ENCODE results near the gene KLHL12.
"Not testable (repeated sequence)": the region's sequence is repeated elsewhere in the genome, so short reads cannot be mapped to it uniquely, and the experiment has no call there.

Gene KLHL12

GRCh38 chr1:202945483-202945882 is 18.4 kb upstream of the KLHL12 start:
- DNase-seq = no peak

DNA sequence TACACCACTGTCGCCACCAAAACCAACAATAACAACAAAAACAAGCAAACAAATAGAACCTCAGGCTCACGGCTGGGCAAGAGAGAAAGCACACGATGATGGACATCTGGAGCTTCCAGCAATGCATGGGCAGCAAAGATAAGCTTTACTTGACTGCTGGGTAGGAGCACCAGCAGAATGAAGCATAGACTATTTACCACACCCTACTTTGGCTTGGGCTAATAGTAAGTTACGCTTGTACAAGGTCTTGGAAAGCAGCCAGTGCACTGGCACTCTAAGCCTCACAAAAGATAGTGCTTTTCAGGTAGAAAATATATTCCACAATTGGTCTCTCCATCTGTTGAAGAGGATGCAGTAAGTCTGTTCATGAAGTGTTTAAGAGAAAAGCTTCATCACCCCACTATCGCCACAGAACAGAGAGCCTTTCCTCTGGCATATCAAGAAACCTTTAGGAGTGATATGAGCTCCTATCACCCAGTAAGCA is 17.4 kb upstream of the KLHL12 start:
- DNase-seq = no peak

- no peak for DNase-seq
Observed at GRCh38 chr1:202942426-202942825, 15.4 kb upstream of the KLHL12 start.

GRCh38 chr1:202941372-202941771 is 14.3 kb upstream of the KLHL12 start:
- DNase-seq = no peak

DNA sequence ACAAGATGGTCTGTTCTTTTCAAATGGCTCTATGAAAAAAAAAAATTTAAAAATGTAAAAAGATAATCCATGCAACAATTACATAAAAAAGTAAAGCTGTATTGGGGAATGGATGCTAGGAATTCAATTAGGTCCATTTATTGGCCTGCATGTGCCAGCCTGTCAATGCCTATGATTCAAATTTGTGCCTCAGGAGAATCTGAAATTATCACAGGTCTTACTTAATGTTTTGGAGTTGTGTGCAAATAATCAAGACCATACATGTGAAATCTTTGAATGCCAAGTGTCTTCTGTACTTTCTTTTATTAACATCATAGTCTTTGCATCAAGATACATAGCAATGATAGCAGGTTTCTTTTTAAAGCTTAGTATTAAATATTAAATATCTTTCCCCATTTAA is 13.5 kb upstream of the KLHL12 start:
- no peak for DNase-seq

- DNase-seq = no peak
Observed at GRCh38 chr1:202938287-202938925, 11.4 kb upstream of the KLHL12 start.

GRCh38 chr1:202936409-202936808 is 9.4 kb upstream of the KLHL12 start:
- DNase-seq = not testable (repeated sequence)

GRCh38 chr1:202935844-202936243 is 8.8 kb upstream of the KLHL12 start:
- DNase-seq = no peak

GRCh38 chr1:202934755-202935154 is 7.7 kb upstream of the KLHL12 start:
- no peak for DNase-seq

DNA sequence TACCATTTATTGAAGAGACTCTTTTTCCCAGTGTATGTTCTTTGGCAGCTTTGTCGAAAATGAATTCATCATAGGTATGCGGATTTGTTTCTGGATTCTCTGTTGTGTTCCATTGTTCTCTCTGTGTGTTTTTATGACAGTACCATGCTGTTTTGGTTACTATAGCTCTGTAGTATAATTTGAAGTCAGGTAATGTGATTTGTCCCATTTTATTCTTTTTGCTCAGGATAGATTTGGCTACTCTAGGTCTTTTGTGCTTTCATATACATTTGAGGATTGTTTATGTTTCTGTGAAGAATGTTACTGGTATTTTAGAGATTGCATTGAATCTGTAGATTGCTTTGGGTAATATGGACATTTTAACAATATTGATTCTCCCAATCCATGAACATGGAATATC is 5.4 kb upstream of the KLHL12 start:
- DNase-seq = no peak

GRCh38 chr1:202923533-202923932 is 3.5 kb downstream of the KLHL12 start:
- no peak for DNase-seq

DNA sequence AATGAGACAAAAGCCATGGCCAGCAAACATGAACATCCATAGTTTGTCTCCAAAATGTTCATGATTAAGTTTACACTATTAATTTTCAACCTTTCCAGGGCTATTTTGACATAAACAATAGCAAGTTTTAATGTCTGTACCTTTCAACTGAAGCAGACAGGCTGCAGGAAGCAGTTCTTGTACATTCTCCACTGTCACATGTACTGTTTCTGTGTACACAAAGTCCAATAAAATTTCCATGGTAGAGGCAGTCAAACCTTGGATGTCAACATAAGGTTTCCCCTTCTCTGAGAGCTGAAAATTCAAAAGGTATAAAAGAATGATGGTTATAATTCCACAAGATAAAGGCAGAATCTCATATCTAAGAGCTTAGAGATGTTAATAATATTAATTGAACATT is 7.4 kb downstream of the KLHL12 start:
- no peak for DNase-seq

DNA sequence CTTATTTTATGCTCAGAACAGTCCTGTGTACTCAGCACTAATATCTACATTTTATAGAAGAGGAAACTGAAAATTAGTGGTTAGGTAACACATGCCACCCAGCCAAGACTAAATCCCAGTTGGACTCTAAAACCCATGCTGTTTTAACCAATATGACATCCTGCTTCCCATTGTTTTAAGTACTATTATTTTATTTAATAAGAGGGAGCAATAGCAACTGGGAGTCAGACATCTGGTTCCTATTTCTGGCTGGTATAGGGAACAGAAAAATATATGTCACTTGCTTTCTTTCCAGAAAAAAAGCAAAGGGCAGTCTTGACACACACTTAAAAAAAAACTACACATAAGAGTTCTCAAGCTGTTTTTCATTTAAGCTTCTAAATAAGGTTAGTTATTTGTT is 11.9 kb downstream of the KLHL12 start:
- DNase-seq = no peak

GRCh38 chr1:202912476-202912875 is 14.6 kb downstream of the KLHL12 start:
- DNase-seq = not testable (repeated sequence)

- no peak for DNase-seq
Observed at GRCh38 chr1:202909494-202909893, 17.5 kb downstream of the KLHL12 start.

DNA sequence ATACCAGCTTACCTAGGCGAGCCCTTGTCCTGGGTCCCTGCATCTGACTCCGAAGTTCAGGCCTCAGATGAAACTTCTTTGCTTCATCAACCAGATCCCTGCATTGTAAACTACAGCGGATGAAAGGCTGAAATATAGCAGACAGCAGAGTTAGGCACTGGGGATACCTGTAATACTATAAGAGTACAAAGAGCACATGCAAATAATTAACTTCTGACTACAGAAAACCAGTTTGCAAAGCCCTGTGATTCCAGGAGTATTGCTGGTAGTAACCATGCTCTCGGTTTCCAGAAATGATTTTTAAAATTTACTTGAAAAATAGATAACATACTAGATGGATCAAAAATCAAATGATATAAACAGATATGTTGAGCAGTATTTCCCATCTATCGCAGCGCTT is 18.0 kb downstream of the KLHL12 start:
- DNase-seq = no peak

GRCh38 chr1:202905331-202905730 is 21.7 kb downstream of the KLHL12 start:
- no peak for DNase-seq

- DNase-seq = not testable (repeated sequence)
Observed at GRCh38 chr1:202903808-202904207, 23.2 kb downstream of the KLHL12 start.

- DNase-seq = no peak
Observed at GRCh38 chr1:202901555-202901954, 25.5 kb downstream of the KLHL12 start.

- no peak for DNase-seq
Observed at GRCh38 chr1:202892501-202892900, 34.5 kb downstream of the KLHL12 start.

DNA sequence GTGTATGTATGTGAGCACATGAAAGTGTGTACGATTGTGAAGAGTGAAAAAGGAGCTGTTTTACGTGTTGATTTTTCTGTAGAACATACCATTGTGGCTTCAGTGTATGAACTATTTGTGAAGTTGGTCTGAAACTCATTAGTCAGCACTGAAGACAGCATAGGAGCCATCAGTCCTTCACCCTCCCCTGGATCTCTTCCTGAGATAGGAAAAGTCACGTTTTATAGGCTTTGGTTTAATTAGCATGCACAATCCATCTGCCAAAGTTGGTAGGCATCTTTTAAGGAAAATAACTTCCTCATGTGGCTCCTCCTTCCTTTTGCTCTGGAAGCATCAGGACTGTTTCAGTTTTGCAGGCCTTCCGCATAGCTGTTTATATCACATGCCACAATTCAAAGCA is 36.6 kb downstream of the KLHL12 start:
- DNase-seq = no peak

DNA sequence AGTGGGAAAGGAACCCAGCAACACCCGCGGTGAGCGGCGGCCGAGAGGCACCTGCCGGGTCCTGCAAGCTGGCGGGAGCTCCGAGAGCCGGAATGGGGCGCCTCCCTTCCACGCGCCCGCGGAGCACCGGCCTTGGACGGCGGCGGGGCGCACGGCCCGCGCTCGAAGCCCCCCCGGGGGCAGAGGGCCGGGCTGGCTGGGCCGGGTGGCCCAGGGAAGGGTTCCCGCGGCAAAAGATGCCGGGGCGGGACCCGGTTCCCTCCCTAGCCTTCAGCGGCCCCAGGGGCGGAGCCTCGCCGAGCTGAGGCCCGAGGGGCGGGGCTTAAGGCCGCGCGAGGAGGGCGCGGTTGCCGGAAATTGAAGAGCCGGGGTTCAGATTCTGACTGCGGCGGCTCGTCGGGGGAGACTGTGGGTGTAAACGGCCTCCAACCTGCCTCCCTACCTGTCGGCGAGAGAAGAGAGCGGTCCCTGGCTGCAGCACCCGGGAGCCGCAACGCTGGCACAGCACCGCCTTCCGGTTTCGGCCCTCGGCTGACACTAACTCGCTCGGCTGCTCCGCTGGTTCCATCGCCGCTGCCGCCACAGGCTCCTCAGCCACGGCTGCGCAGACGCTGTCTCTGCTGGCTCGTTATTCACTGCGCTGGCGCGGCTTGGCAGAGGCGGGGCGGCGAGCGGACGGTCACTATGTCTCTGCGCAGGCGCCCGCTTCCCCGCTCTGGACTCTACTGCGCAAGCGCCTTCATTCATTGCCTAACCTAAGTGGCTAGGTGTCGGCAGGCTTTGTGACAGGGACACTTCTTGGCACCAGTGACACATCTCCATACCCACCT is 38.3 kb downstream of the KLHL12 start, which contains the start of gene RABIF:
Gene RABIF (minus strand): TSS at position 619 of the 830 bp plus-strand sequence. CDS start 51 bp downstream, at position 568.
- peak; percentile 98 for DNase-seq

GRCh38 chr1:202888221-202888530 is 38.9 kb downstream of the KLHL12 start:
- no peak for DNase-seq

- no peak for DNase-seq
Observed at GRCh38 chr1:202880961-202881460, 46.0 kb downstream of the KLHL12 start.

Data from NCI-H1092 (cell line).